HFFc6 (cell line): ENCODE data around the gene HSD11B1L. TPM values are rescaled to one million over a fixed set of nuclear protein-coding genes. Genes with fewer than 3 reads are reported as not detected.

Source experiments
- DNase-seq: peaks from one replicate; pipeline ENCODE4 v3.0.0-alpha.2; 2018
- H3K27ac Mint-ChIP-seq: 2 replicates; pipeline ENCODE4 v1.8.0; 2020; ENCODE audit warnings: mild to moderate bottlenecking, mixed read lengths
- H3K27me3 Mint-ChIP-seq: 2 replicates; pipeline ENCODE4 v1.8.0; 2021; ENCODE audit warnings: mild to moderate bottlenecking, moderate library complexity, mixed read lengths; ENCODE audit not compliant: insufficient read depth
- H3K36me3 Mint-ChIP-seq: 2 replicates; pipeline ENCODE4 v1.8.0; 2021; ENCODE audit warnings: low read depth, mixed read lengths
- H3K4me1 Mint-ChIP-seq: 2 replicates; pipeline ENCODE4 v1.8.0; 2020; ENCODE audit warnings: low read depth, mixed read lengths
- H3K4me3 Mint-ChIP-seq: 2 replicates; pipeline ENCODE4 v1.8.0; 2020; ENCODE audit warnings: mild to moderate bottlenecking, moderate library complexity, mixed read lengths
- H3K9me3 Mint-ChIP-seq: 2 replicates; pipeline ENCODE4 v1.8.0; 2020; ENCODE audit warnings: mild to moderate bottlenecking, mixed read lengths
- CTCF ChIP-seq: fragments of 200-600 bp; sonication (generic); IDR thresholded peaks from 2 replicates; pipeline ENCODE4 v1.5.0; 2021; ENCODE audit warnings: antibody characterized with exemption, mild to moderate bottlenecking
- long read RNA-seq: library from polyadenylated mRNA; unstranded; transcript quantifications from one replicate; pipeline ENCODE4 v2.0.0, GENCODE V29; 2019
- total RNA-seq, 6 experiments: library from RNA; stranded (reverse); fragmentation: NEBNext Ultra II Directional; extraction: Animal tissue kit (Norgen Biotek cat#: 25700); gene quantifications; 2 replicates in 1 of 6; 3 replicates in 5 of 6; pipeline ENCODE4 v1.2.3, GENCODE V29; 2021

The HSD11B1L gene, protein sequence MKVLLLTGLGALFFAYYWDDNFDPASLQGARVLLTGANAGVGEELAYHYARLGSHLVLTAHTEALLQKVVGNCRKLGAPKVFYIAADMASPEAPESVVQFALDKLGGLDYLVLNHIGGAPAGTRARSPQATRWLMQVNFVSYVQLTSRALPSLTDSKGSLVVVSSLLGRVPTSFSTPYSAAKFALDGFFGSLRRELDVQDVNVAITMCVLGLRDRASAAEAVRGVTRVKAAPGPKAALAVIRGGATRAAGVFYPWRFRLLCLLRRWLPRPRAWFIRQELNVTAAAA
- total RNA-seq: 1 to 10 TPM; 3.5 to 9.1 (median 4.5) TPM
- long read RNA-seq, partial matches to known transcripts: 3 of 11 reads
- long read RNA-seq, other reads (novel, unspliced or antisense): 2 of 11 reads

GRCh38 chr19:5680437-5681368 is at the start of gene HSD11B1L, which contains the start of gene MICOS13:
TSS of gene HSD11B1L (plus strand) at chr19:5681027. CDS start at chr19:5684833, 3,806 bp downstream.
TSS of gene MICOS13 (minus strand) at chr19:5680516. CDS start at chr19:5680486, 30 bp downstream.
- TF ChIP-seq CTCF: peak; percentile 10; the same call in 1 of the 2 replicates
- Mint-ChIP-seq H3K27me3 (peaks cover 14% of the 10 kb centered on the region), H3K4me1 (peaks cover 21% of the 10 kb centered on the region), H3K27ac (peak within 1 kb of the TSS; percentile 99), H3K4me3 (peak within 1 kb of the TSS; percentile 100), H3K36me3 (no peaks in the 10 kb centered on the region), H3K9me3 (no peaks in the 10 kb centered on the region)
- peak; percentile 98 for DNase-seq

- H3K4me1 Mint-ChIP-seq: peaks cover 42% of the 10 kb centered on the region
- H3K36me3 Mint-ChIP-seq: peaks cover 16% of the 10 kb centered on the region
- no peaks in the 10 kb centered on the region for H3K9me3 Mint-ChIP-seq
- no peak for TF ChIP-seq CTCF
- DNase-seq: no peak
- H3K27me3 Mint-ChIP-seq: no peaks in the 10 kb centered on the region
- H3K4me3 Mint-ChIP-seq: peak overlapping the region; percentile 19
- peak overlapping the region; percentile 62 for H3K27ac Mint-ChIP-seq
Observed at GRCh38 chr19:5631567-5632240, 49.1 kb upstream of the HSD11B1L start.

DNA sequence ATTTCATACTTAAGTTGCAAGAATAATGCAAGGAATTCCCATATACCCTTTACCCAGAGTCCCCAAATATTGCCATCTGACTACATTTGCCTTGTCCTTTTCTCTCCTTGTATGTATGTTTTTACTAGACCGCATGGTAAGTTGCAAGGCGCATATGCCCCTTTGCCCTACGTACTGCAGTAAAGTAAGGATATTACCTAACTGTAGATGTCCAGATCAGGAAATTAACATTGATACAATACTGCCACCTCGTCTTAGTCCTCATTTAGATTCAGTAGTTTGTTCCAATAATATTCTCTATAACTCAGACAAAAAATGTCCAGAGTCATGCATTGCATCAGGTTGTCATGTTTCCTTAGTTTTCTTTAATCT is 48.6 kb upstream of the HSD11B1L start:
- Mint-ChIP-seq H3K36me3 (peaks cover 15% of the 10 kb centered on the region), H3K9me3 (no peaks in the 10 kb centered on the region), H3K27ac (peak overlapping the region; percentile 62), H3K4me3 (peak overlapping the region; percentile 19; the same call in 1 of the 2 replicates), H3K4me1 (peaks cover 40% of the 10 kb centered on the region), H3K27me3 (no peaks in the 10 kb centered on the region)
- no peak for TF ChIP-seq CTCF
- DNase-seq: no peak

DNA sequence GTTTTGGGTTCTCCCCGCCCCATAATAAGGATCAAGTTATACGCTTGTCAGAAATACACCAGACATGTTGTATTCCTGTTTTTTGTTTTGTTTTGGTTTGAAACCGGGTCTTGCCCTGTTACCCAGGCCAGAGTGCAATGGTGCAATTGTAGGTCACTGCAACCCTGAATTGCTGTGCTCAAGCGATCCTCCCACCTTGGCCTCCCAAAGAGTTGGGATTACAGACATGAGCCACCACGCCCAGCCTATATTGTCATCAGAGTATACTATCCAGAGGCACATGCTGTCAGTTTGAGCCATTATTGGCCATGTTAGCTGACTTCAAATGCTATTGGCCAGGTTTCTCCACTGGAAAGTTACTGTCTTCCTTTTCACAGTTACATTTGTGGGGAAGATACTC is 48.2 kb upstream of the HSD11B1L start:
- DNase-seq: no peak
- peaks cover 12% of the 10 kb centered on the region for H3K36me3 Mint-ChIP-seq
- TF ChIP-seq CTCF: no peak
- no peaks in the 10 kb centered on the region for H3K9me3 Mint-ChIP-seq
- peaks cover 40% of the 10 kb centered on the region for H3K4me1 Mint-ChIP-seq
- H3K4me3 Mint-ChIP-seq: no peak overlapping the region
- H3K27me3 Mint-ChIP-seq: no peaks in the 10 kb centered on the region
- 0 out of 2 replicates have a peak overlapping the region, but pooled peaks have one; percentile 62 for H3K27ac Mint-ChIP-seq

- no peaks in the 10 kb centered on the region; the same call in 1 of the 2 replicates for H3K27me3 Mint-ChIP-seq
- no peaks in the 10 kb centered on the region for H3K9me3 Mint-ChIP-seq
- H3K4me3 Mint-ChIP-seq: no peak overlapping the region
- TF ChIP-seq CTCF: no peak
- DNase-seq: no peak
- H3K4me1 Mint-ChIP-seq: peaks cover 30% of the 10 kb centered on the region
- peak overlapping the region; percentile 22; the same call in 1 of the 2 replicates for H3K27ac Mint-ChIP-seq
- H3K36me3 Mint-ChIP-seq: no peaks in the 10 kb centered on the region; the same call in 1 of the 2 replicates
Observed at GRCh38 chr19:5635427-5635826, 45.4 kb upstream of the HSD11B1L start.
